Activated CD4-positive, alpha-beta T cell treated with anti-CD3 and anti-CD28 coated beads, Interleukin-2, amount 50 U/mL, for 48 hours (primary cell): ENCODE measurements around the gene RAB1B.

Experiments
- DNase-seq, 2 experiments: peaks; one replicate each; pipeline ENCODE4 v3.0.0-alpha.2; 2020

RAB1B gene

DNA sequence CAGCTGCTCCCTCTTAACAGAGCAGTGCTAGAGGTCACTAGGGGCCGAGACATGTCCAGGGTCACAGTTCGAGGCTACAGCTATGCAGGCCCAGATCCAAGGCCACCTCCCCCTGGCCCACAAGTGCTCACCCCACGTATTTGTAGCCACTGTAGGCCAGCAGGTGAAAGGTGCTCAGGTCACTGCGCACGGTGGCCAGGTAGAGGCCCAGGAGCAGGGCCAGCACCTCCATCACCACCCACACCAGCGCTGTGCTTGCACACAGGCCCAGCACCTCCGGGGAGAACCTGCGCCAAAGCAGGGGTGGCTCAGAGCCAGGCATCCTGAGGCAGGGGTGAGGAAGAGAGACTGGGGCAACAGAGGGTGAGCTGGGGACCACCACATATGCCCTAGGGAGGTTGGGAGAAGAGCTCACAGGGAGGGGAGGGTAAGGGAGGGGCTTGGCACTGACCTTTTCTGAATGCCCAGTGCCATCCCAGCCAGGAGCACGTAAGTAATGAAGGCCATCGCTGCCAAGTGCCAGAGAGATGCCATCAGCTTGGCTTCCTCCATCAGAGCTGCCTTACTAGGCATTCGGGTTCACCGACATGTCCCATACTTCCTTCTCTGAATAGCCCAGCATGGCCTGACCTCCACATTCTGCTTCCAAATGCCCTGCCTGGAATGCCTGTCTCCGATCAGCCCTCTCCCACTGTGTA is 17.0 kb downstream of the RAB1B start:
- no peak for DNase-seq

DNA sequence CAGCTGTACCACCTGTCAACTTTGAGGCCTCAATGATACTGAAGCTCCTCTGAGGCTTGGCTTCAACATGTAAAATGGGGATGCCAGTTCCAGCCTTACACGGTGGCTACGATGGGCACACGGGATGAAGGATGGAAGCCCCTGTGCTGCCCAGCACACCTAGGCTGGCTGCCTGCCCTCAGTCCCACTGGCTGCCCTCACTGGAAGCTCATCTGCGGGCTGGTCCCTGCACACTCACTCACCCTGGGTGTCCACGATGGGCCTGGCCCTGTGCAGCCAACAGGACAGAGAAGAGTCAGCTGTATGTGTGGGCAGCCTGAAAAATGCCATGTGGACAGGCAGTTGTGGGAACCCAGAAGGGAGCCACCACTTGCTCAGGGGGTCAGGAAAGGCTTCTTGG is 18.3 kb downstream of the RAB1B start:
- no peak for DNase-seq

DNA sequence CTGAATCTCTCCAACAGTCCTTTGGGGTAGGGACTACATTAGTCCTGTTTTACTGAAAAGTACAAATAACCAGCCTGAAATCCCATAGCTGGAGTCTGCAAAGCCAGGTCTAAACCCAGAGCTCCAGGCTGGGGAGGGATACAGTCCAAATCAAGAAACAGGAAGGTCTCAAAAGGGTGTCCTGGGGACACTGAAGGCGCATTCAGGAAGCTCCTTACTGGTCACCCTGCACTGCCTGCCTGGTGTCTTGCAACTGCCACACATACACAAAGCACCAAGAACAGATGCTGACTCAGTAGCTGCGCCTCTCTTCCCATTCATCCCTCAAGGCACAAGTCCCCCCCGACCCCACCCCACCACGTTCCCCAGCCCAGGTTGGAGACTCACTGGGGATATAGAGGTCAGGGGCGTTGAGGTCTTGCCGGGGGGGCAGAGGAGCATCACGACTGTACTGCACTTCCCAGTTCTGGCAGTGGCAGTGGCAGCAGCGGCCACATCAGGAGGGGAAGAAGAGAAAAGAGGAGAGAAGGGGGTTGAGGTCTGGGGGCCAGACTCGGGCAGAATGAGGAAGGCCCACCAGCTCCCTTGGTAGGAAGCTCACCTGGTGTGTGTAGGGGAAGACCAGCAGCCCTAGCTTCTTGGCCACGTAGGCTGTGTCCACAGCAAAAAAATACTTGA is 18.9 kb downstream of the RAB1B start:
- DNase-seq = no peak

DNA sequence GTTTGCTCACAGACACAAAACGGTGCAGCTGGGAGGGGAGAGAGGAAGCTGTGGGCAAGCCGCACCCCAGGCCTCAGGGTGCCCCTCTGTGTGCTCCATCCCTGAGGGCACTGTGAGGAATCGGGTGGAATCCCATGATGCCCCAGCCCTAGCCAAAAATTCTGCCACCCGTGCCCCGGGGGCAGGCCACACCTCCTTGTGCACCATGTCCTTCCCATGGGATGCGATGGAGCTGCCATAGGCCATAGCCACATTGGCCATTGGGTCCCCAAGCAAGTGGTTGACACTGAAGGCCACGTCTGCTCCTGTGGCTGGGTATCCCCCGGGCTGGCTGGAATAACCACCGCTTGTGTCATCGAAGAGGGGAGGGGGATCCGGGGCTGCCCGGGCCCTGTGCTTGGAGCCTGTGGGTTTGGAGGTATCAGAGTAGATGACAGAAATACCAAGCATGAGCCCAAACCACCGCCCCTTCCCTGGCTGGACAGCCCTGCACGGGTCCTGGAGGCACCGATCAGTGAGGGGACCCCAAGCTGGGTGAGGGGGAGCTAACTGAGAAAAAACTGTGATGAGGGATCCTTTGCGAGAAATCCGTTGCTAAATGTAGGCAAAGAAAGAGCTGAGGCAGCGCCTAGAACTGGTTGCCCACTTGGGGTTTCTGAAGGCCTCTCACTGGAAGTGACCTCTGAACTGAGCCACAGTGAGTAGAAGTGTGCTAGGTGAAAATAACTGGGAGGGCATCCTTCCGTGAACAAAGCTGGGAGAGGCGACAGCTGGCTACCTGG is 19.6 kb downstream of the RAB1B start:
- DNase-seq = no peak

DNA sequence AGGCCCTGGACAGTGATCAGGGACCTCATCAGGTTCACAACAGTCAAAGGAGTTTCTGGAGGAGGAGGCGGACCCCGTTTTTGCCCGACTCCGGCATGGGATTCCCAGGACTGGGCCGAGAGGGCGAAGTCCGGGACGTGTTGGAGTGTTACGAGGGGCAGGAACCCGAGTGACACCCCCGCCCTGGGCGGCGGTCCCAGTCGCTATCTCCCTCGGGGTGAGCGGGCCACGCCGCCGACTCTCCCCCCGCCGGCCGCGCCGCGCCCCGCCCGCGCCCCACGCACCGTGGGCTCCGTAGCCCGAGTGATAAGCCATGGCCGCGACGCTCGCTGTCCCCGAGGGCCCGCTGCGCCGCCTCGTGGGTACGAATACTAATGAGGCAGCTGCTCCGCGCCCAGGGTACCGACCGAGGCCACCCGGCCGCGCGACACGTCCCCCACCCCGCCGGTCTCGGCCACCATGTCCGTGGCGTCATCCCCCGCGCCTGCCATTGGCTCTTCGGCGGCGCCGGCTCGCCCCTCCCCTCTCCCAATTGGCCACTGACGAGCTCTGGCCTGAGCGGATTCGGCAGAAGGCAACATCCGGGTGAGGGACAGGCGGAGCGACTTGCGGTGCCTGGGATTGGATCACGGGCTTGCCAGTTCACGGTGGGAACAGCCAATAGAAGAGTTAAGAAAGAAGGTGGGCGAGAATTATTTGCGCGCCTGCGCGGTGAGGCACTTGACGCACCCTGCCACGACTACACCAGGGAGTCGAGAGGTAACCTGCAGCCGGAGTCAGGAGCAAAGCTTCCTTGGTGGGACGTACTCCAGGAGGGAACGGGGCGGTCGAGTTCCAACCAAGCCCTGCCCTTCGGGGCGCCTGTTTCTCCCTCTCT is 20.5 kb downstream of the RAB1B start, which contains the start of gene YIF1A:
Gene YIF1A, minus strand, starts transcription at position 473 of the 877 bp plus-strand sequence. Its CDS starts 158 bp downstream, at position 315.
- DNase-seq = peak; percentile 98

DNA sequence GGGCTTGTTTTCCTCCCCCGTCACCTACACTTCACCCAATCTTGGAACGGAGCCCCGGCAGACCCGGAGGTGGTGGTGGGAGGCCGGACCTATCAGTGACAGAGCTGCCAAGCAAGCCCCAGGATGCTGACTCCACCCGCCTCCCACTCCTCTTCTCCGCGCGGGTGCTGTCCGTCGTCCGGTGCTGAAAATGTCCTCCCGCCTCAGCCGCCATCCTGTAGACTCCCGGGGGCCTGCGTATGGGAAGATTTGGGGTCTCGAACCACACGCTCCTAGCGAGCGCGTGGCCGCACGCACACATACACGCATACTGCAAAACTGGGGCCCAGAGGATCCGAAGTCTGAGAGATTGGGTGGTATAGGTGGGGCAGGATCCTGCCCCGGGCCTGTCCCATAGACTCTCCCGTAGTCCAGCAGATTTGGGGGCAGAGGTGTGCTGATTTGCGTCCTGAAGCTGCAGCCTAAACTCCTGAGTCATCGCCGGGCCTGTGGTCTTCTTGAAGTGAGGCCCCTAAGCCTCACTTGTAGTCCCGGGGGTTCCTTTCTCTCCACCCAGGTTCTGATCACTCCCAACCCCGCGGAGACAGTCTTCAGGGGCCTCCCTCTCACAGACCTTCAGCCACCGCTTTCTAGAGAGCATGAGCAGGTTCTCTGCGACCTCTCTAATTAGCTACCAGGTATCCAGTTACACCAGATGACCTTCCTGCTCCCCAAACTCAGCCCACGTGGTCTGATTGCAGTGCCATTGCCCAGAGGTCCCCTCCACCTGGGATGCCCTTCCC is 21.3 kb downstream of the RAB1B start:
- DNase-seq = peak; percentile 86 to 89

DNA sequence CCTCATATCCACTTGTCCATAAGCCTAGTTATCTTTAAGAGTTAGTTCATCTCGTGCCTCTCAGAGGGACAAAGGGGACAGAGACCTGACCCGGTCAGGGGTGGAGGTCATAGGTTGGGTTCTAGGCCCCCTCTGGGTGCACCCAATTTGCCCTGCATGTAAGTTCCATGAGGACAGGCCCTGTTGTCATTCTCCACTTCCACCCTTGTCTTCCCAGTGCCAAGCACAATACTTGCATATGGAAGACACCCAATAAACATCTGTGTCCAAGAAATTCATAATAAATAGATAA is 21.8 kb downstream of the RAB1B start:
- DNase-seq = no peak

DNA sequence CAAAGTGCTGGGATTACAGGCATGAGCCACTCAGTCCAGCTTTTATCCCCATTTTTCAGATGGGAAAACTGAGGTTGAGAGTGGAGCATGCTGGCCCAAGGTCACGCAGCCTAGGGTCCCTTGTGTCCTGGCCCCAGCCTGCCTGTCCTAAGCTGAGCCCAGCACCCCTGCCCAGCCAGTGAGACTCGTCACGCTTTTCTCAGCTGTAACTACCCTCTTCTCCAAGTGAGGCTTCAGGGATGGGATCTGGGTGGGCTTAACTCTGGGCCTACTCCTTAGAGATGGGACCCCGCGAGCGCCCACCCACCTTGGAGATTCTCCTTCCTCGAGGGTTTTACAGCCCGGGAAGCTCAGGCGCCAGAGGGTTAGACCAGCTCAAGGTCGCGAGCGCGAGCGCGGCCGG is 22.9 kb downstream of the RAB1B start:
- DNase-seq = no peak

DNA sequence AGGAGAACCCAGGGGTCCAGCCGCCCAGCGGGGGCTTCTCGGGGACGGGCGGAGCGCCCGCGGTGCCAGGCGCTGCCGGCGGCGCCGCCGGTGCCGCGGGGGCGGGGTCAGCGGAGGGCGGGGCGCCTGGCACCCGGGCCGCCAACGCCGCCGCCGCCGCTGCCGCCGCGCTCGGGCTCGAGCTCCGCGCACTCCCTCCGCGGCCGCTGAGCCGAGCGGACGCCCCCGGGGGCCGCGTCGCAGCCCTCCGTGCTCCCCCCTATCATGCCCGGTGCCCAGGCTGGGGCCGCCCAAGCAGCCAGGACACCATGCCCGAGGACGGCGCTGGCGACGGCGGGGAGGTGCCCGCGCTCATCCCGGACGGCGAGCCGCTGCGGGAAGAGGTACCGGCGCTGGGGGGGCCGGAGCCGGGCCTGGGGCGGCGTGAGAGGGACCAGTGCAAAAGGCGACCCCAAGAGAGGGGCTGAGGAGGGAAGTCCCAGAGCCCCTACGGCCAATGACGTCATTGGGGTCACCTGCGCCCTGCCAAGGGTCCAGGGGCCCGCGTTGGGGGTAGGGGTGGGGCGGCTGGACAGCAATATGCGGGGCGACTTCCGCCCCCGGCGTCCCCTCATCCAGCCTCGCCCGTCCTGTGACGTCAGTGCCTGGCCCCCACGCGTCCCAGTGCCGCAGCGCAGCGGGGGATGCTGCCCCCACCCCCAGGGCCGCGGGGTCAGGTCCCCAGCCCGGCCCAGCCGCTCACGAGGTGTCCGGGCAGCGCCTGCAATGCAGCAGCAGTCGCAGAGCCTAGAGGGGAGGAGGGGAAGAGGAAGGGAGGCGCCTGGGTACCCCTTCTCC is 23.5 kb downstream of the RAB1B start, which contains the start of gene TMEM151A:
Gene TMEM151A, plus strand, starts transcription at position 189 of the 837 bp plus-strand sequence. Its CDS starts 120 bp downstream, at position 309.
- no peak for DNase-seq

DNA sequence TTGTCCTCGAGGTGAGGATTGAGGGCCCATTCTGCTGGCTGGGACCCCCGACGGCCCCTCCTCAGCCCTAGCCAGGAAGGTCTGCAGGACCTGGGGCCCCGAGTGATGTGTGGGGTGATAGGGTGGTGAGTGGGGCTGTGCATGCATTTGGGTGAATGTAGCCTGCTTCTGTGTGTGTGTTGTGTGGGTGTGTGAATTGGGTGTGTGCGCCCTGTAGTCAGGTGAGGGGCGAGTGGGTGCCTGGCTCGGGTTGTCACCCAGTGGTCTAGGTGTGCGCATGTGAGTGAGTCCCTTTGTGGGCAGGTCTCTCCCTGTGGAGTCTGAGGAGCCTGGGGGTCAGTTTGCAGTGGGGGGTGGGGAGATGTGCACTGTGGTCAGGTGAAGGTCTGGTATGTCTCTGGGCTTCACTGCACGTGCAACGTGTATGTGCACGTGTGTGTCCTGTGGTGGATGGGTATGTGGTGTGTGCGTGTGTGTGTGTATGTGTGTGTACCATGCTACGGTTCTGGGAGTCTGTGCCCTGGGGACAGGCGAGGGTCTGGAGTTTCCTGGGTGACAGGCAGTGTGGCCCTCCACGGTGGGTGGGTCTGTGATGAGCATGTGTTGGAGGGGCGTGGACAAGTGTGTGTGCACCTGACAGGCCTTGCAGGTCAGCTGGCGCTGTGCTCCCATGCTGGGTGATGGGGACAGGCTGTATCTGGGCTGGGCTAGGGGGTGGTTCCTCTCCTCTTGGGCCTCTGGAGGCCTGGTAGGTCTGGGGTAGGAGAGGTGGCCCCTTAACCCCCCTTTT is 24.3 kb downstream of the RAB1B start:
- DNase-seq = no peak

DNA sequence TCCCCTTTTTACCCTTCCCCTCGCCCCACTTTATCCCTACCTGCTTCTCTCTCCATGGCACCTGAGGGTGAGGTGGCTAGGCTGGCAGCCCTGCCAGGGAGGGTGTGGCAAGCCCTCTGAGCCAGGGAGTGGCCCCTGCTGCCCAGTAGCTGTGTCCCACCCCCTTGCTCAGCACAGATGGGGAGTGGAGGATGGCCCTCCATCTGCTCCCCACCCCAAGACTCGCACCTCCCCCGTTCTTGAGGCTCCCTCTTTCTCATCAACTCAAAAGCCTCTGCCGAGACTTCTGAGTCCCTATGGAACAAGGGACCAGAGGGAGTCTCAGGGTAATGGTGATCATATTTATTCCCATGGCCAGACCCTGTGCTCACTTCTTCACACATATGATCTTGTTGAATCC is 24.9 kb downstream of the RAB1B start:
- DNase-seq = no peak

DNA sequence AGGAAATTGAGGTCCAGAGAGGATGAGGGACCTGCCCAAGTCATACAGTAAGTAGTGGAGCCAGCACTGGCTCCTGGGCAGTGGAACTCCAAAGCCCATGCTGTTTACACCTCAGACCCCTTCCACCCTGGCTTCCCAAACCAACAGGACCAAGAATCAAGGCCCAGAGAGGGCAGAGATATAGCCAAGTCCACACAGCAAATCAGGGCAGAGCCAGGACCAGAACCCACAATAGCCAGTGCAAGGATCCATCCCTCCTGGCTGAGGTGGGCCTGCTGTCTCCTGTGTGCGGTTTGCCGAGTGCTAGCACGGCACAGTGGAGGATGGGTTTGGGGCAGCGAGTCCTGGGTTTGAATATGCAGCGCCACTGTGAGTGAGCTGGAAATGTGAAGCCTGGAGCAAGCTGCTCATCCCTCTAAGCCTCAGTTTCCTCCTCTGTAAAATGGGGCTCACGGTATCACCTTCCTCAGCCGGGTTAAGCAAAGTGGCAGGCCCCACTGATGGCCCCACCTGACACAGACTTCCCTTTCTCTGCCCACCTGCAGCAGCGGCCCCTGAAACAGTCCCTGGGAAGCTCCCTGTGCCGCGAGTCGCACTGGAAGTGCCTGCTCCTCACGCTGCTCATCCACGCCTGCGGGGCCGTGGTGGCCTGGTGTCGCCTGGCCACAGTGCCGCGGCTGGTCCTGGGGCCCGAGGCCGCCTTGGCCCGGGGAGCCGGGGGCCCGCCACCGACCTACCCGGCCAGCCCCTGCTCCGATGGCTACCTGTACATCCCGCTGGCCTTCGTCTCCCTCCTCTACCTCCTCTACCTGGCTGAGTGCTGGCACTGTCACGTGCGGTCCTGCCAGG is 25.6 kb downstream of the RAB1B start:
- DNase-seq = no peak

DNA sequence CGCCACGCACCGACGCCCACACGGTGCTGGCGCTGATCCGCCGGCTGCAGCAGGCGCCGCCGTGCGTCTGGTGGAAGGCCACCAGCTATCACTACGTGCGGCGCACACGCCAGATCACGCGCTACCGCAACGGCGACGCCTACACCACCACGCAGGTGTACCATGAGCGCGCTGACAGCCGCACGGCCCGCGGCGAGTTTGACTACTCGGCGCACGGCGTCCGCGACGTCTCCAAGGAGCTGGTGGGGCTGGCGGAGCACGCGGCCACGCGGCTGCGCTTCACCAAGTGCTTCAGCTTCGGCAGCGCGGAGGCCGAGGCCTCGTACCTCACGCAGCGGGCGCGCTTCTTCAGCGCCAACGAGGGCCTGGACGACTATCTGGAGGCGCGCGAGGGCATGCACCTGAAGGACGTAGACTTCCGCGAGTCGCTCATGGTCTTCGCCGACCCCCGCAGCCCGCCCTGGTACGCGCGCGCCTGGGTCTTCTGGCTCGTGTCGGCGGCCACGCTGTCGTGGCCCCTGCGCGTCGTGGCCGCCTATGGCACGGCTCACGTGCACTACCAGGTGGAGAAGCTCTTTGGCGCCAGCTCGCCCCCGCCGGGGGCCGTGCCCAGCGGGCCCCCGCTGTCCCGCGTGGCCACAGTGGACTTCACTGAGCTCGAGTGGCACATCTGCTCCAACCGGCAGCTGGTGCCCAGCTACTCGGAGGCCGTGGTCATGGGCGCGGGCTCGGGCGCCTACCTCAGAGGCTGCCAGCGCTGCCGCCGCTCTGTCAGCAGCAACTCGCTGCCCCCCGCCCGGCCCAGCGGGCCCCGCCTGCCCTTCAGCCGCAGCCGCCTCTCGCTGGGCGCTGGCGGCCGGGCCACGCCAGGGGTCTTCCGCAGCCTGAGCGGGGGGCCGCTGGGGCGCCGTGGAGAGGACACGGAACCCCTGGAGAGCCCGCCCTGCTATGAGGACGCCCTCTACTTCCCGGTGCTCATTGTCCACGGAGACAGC is 26.5 kb downstream of the RAB1B start:
- DNase-seq = no peak

DNA sequence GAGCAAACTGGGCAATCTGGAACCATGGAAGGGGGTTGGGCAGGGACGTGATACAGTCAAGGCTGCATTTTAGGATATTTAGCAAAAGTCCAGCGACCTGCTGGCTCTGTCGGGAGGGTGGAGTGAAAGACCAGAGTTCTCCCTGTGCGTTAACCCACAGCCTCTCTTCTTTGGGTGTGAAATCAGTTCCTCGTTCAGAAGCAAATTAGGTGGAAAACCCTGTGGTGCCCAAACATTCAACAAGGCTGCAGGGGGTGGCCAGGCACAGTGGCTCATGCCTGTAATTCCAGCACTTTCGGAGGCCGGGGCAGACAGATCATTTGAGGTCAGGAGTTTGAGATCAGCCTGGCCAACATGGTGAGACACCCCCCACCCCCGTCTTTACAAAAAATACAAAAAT is 29.2 kb downstream of the RAB1B start:
- no peak for DNase-seq

DNA sequence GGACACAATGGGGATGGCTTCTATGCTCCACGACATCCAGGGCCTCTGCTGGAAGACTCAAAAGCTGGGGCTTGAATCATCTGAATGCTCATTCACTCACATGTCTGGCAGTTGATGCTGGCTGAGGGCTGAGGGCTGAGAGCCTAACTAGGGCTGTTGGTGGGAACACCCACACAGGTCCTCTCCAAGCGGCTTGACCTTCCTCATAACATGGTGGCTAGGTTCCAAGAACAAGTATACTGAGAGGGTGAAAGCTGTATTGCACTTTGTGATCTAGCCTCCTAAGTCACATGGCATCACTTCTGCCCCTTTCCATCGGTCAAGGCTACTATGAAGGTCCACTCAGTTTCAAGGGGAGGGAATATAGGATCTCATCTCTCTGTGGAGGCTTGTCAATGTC is 30.7 kb downstream of the RAB1B start:
- DNase-seq = no peak

DNA sequence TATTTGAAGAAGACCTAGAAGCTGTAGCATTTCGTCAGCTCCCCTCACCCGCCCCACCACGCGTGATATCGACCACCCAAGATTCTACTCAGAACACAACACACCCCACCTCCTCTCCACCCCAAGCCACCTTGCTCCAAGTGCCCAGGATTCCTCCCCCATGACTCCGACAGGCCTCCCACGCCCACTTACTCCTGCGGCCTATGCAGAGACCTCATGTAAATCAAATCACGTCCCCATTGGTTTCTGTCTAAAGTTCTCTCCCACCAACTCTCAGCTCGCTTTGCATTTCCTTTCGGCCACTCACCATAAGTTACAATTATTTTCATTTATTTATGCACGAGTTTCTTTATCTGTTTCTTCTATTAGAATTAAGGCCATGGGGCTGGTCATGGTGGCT is 34.2 kb downstream of the RAB1B start:
- no peak for DNase-seq

DNA sequence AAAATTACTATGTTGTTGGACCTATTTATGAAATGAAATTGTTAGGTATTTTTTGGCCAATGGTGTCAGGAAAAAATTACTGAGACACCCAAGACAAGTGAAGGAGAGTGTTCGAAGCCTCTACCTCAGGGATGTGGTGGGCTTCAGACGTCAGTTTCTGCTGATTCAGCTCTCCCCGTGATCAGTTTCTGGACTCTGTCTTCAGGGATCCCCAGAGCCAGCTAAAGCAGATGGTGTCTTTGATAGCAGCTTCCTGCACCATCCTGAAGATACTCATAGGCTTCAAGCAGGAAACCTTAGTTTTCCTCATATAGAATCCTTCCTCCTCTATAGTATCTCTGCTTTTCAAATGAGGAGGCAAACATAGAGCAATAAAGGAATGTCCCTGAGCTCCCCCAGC is 41.0 kb downstream of the RAB1B start:
- DNase-seq = no peak

DNA sequence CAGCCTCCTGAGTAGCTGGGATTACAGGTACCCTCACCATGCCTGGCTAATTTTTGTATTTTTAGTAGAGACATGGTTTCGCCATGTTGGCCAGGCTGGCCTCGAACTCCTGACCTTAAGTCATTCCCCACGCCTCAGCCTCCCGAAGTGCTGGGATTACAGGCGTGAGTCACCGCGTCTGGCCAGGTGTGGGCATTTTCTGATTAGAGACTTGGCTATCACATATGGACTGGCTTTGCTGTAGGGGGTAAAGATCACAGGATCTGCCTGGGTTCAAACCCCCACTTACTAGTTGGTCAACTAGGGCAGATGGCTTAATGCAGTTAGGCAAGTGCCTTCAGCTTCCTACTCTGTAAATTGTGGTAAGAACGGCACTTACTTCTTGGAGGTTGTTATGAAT is 41.9 kb downstream of the RAB1B start:
- no peak for DNase-seq
